ENCODE results near the gene EZR.

DNA sequence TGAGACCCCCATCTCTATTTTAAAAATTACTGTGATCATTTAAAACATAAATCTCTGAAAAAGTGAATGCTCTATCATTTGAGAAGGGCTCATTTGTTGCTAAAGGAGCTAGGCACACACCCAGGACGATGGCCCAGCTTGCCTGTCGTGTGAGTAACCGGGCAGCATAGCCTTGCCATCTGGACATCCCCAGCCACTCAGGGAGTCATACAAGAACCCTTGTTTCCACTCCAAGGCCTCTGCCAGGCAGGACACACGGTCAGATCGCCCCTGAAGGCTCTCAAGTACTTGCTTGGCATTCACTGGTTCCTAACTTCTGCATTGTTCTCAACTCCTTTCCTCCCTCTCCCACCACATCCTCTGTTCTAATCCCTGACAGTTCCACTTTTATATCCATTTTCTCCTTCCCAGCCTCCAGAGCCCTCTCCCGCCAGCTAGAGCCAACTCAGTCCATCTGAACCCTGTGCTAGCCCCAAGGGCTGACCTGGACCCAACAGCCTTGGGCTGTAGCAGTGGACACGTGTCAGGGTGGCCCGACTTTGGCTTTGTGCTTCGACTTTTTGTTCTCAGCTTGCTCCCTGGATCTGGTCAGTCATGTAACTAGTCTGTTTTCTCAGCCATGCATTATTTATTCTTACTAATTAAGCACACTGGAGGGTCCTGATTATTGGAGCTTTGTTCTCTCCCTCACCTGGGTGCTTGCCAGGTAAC is 15.7 kb upstream of the EZR start:
- TF ChIP-seq POLR2AphosphoS5 (IDR thresholded peaks at IDR 0.05; ENCODE audit: low read depth, low read length) = no peak
- TF ChIP-seq SPI1 (IDR thresholded peaks at IDR 0.05; ENCODE audit: low read depth, low read length) = no peak
- no peak for TF ChIP-seq POLR2A (IDR thresholded peaks at IDR 0.05; ENCODE audit: low read depth, low read length)
- TF ChIP-seq TAF1 (IDR thresholded peaks at IDR 0.05; ENCODE audit: low read depth, low read length) = no peak
